Kidney capillary endothelial cell (primary cell): ENCODE measurements around the gene RCN2.
"Not testable (repeated sequence)": the region's sequence is repeated elsewhere in the genome, so short reads cannot be mapped to it uniquely, and the experiment has no call there.

ENCODE experiments used
- DNase-seq: peaks from one replicate; pipeline ENCODE4 v3.0.0-alpha.2; 2018; ENCODE audit warnings: low spot score

The RCN2 gene

GRCh38 chr15:76931397-76932134, at the start of gene RCN2:
Gene RCN2, plus strand, starts transcription at chr15:76931749. Its CDS starts 93 bp downstream, at chr15:76931842.
- DNase-seq: peak; percentile 91

GRCh38 chr15:76885212-76885611, 46.3 kb upstream of the RCN2 start:
- no peak for DNase-seq

GRCh38 chr15:76887280-76888141, 44.0 kb upstream of the RCN2 start:
- DNase-seq: not testable (repeated sequence)

- DNase-seq: not testable (repeated sequence)
These were observed 38.7 kb upstream of the RCN2 start for GRCh38 chr15:76892836-76893235.

- DNase-seq: no peak
These were observed 37.4 kb upstream of the RCN2 start for GRCh38 chr15:76894174-76894573.

GRCh38 chr15:76898102-76898501, 33.4 kb upstream of the RCN2 start:
- DNase-seq: no peak

- DNase-seq: not testable (repeated sequence)
These were observed 32.2 kb upstream of the RCN2 start for GRCh38 chr15:76899176-76899930.

GRCh38 chr15:76899931-76900310, 31.6 kb upstream of the RCN2 start:
- DNase-seq: not testable (repeated sequence)

GRCh38 chr15:76901965-76902364, 29.6 kb upstream of the RCN2 start:
- no peak for DNase-seq

- peak; percentile 28 for DNase-seq
These were observed 28.3 kb upstream of the RCN2 start for GRCh38 chr15:76903251-76903681.

GRCh38 chr15:76904461-76905012, 27.0 kb upstream of the RCN2 start:
- no peak for DNase-seq

- peak; percentile 78 for DNase-seq
These were observed 26.3 kb upstream of the RCN2 start, which contains the start of gene SCAPER for GRCh38 chr15:76905013-76905839. Gene SCAPER, minus strand, starts transcription at chr15:76905340. Its CDS starts 21,523 bp downstream, at chr15:76883817.

GRCh38 chr15:76905855-76906254, 25.7 kb upstream of the RCN2 start:
- DNase-seq: no peak

GRCh38 chr15:76912430-76912829, 19.1 kb upstream of the RCN2 start:
- DNase-seq: no peak

GRCh38 chr15:76913737-76914136, 17.8 kb upstream of the RCN2 start:
- no peak for DNase-seq

GRCh38 chr15:76916369-76916768, 15.2 kb upstream of the RCN2 start:
- no peak for DNase-seq

- no peak for DNase-seq
These were observed 3.3 kb upstream of the RCN2 start for GRCh38 chr15:76928201-76928600.

GRCh38 chr15:76929011-76929760, 2.4 kb upstream of the RCN2 start:
- no peak for DNase-seq

- no peak for DNase-seq
These were observed 635 bp upstream of the RCN2 start for GRCh38 chr15:76930831-76931396.
